HG03064 (cell line): ENCODE measurements around the gene VPS4A.

Source experiments
- ATAC-seq: cut with Tn5 transposase; IDR thresholded peaks from one replicate; pipeline ENCODE4 v1.9.1; 2021; ENCODE audit warnings: low read depth; ENCODE audit not compliant: unreplicated experiment

Gene VPS4A

GRCh38 chr16:69306031-69306430 is 5.1 kb upstream of the VPS4A start:
- ATAC-seq = no peak

DNA sequence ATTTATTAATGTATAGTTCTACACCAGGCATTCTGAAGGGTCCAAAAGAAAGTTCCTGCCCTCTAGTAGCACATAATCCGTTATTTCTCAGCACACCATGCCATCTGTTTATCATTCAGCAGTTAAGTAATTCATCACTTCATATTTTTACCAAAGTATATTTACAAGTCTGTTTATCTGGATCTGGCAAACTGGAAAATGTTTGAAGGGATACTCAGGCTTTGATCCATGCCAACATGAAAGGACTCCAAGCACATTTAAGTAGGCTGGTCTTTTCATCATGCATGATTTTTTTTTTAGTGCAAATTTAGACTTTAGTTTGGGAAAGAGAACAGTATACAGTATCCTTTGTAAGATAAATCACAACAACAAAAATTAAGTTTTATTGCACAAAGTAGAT is 4.1 kb upstream of the VPS4A start:
- ATAC-seq = no peak

DNA sequence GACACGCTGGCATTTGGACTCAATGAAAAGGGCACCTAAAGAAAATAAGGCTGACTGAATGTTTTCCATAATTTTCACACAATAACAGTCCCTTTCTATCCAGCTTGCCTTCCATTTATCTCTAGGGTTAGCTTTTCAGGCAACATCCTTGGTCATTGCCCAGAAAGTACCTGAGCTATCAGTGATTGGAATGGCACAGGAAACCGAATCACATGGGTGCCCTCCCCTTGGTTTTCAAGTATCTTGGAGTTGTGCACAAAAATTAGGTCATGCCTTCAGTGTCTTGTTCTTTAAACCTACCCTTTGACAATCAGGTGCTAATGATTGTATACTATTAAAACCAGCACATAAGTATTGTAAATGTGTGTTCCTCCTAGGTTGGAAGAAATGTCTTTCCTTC is 3.3 kb upstream of the VPS4A start:
- no peak for ATAC-seq

DNA sequence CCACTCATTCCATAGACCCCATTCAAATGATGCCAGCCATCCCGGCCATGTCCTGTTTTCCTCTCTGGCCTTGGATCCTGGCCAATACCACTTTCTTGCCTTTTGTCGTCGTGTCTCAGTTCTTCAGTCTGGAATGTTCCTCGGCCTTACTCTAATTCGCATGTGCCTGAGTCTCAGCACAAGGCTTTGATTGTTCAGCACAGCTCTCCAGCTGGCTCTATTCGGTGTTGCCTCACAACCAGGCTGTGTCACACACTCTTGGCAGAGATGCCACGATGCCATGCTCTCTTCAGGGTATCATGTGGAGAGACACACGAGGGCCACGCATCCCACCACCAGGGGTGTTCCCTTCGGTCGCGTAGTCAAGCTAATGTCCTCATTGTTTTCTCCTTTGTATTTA is 1.8 kb upstream of the VPS4A start:
- no peak for ATAC-seq

DNA sequence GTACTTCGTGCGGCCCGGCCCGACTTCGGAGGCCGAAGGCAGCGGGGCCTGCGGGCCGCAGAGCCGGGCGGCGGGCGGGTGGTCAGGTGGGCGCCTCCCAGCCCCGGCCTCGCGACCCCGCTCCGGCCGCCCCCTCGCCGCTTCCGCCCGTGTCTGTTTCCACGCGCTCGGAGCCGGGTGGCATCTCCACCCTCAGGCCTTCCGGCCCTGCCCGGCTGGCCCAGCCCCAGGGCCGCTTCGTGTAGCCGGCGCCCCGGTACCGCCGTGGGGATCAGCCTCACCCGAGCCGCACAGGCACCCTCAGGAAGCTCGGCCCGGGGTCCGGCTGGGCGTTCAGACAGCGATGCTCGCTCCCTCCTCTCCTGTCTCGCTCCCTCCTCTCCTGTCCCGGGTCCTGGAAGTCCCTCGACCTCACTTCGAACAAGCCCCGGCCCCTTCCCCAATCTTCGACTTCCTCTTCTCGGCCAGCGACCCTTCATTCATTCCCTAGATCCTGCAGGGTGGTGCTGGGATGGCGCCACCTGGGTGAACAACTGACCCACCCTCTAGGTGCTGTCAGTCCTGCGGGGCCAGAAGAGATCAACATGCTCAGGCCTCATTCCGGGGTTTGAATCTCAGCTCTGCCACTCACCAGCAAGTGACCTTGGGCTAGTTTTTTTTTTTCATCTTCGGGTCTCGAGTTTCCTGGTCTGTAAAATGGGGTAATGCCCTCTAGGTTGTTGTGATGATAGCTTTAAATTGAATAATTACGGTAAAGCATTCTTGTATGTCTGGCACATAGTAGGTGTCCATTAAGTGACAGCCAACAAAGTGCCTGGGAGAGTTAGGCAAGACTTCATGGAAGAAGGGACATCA is 610 bp downstream of the VPS4A start:
- ATAC-seq = peak; percentile 43

- no peak for ATAC-seq
These were observed 2.3 kb downstream of the VPS4A start for GRCh38 chr16:69313469-69313868.

DNA sequence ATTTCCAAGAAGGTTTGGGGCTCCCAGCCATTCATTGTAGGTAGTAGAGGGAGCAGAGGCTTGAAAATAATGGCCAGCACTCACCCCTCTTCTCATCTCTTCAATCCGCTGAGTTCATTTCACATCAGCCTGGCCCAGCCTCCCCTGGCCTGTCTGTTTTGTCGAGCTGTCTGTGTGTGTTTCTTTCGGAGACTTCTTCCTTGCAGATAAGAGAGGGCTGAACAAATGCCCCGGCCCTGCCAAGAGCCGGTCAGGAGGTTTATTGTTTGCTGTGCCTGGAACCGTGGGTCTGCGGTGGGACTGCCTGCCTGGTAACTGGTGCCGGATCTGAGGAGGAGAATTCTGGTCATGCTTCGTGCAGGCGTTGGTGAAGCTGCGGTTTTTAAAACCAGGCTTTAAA is 3.4 kb downstream of the VPS4A start:
- no peak for ATAC-seq

GRCh38 chr16:69315486-69316311 is 4.5 kb downstream of the VPS4A start:
- no peak for ATAC-seq

- no peak for ATAC-seq
These were observed 5.5 kb downstream of the VPS4A start for GRCh38 chr16:69316595-69317034.

GRCh38 chr16:69318177-69318910 is 7.2 kb downstream of the VPS4A start:
- no peak for ATAC-seq

DNA sequence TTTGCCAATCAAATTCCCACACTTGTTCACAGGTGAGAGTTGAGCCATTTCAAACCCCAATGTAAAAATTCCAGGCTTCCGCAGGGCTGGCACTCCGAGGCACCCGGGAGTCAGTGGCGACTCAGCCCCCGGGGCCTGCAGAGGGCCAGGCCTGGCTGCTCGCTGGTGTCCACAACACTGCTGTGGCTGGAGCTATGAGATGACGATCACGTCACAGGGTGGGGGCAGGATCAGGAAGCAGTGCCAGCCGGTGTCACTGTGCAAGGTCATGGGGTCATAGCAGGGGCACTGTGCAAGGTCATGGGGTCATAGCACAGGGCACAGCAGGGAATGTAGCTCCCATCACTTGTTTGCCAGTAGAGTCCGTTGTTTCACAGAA is 7.8 kb downstream of the VPS4A start:
- ATAC-seq = no peak

DNA sequence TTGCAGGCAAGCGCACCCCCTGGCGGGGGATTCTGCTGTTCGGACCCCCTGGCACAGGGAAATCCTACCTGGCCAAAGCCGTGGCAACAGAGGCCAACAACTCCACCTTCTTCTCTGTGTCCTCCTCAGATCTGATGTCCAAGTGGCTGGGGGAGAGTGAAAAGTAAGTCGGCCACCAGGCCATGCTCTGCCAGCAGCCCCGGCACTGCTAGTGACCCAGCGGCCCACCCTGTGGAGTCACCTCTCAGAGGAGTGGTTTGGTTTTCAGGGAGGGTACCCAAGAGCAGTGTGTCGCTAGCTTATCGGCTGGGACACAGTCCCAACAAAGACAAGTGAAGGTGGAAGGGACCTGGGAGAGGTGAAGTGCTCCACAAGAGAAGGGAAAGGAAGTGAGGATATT is 8.2 kb downstream of the VPS4A start:
- ATAC-seq = no peak

GRCh38 chr16:69319826-69320739 is 8.9 kb downstream of the VPS4A start:
- no peak for ATAC-seq

GRCh38 chr16:69320740-69321073 is 9.6 kb downstream of the VPS4A start:
- no peak for ATAC-seq

- no peak for ATAC-seq
These were observed 9.9 kb downstream of the VPS4A start for GRCh38 chr16:69321080-69321479.

DNA sequence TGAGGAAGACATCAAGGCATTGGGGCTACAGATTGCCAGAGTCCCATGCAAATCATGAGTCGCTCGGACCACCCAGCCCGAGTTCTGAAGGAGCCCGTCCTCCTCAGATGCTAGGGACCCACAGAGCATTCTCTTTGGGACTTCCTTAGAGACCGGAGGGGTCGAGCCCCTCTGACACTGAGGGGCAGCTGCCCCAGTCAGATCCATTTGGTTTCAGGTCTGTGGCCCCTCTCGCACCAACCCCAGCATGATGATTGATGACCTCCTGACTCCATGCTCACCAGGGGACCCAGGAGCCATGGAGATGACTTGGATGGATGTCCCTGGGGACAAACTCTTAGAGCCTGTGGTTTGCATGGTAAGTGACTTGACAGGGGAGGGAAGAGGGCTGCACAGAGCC is 11.2 kb downstream of the VPS4A start:
- ATAC-seq = no peak

DNA sequence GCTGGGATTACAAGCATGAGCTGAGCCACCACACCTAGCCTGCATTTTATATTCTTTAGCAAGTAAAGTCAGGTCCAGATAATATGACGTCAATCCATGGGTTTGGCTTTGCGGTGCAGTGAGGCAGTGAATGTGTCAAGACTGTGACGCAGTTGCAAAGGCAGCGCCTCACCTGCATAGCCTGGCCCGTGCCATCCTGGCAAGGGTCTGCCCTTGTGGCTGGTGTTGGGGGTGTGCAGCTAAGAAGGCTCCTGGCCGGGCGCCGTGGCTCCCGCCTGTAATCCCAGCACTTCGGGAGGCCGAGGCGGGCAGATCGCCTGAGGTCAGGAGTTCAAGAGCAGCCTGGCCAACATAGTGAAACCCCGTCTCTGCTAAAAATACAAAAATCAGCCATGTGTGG is 12.3 kb downstream of the VPS4A start:
- no peak for ATAC-seq

DNA sequence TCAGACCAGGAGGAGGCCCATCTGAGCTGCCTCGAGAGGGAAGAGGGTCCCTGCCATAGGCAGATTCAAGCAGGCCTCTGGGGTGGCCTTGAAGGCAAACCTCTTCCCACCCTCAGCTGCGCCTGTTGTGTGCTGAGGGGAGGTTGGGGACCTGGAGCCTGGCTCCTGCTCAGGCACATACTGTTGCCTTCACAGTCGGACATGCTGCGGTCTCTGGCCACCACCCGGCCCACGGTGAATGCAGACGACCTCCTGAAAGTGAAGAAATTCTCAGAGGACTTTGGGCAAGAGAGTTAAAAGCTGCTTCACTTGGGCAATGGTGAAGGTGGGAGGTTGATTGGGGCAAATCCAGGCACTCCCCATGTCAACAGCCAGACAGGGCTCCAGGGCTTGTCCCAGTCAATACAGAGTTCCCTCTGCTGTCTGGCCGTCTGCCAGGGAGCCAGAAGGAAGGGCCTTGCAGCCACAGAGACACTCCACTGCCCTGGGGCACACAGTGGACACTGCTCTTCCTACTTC is 12.9 kb downstream of the VPS4A start:
- no peak for ATAC-seq

GRCh38 chr16:69324585-69325253 is 13.6 kb downstream of the VPS4A start:
- ATAC-seq = no peak
